ENCODE measurements around the gene KRTAP21-1. TPM values are rescaled to one million over a fixed set of nuclear protein-coding genes. Genes with fewer than 3 reads are reported as not detected.

KRTAP21-1 gene
- total RNA-seq, 1 experiment from 2014 or later, result not detected

GRCh38 chr21:30740462-30740861 lies 14.8 kb downstream of the KRTAP21-1 start:
- DNase-seq, result no peak
- H3K4ac ChIP-seq (ENCODE audit: low read depth, low read length), result no peak overlapping the region
- Mint-ChIP-seq H3K4me3 (no peak overlapping the region), H3K36me3 (ENCODE audit: insufficient read depth in 1 of 3, low read depth in 3 of 3) (peaks cover 0 to 24% (median 0%) of the 10 kb centered on the region in 3 experiments; a peak in 2 of 7 replicates), H3K27ac (no peak overlapping the region), H3K9me3 (peaks cover 0 to 20% of the 10 kb centered on the region in 2 experiments; a peak in 4 of 5 replicates), H3K27me3 (ENCODE audit: low read depth) (no peaks in the 10 kb centered on the region), H3K4me1 (no peaks in the 10 kb centered on the region)
- no peak for TF ChIP-seq CTCF (conservative IDR thresholded peaks at IDR 0.05)
- H2BK20ac ChIP-seq (ENCODE audit: low read depth, low read length, poor library complexity, severe bottlenecking), result no peak overlapping the region
- no peak overlapping the region for H2BK15ac ChIP-seq (ENCODE audit: low read depth, low read length)
- H2AK5ac ChIP-seq (ENCODE audit: insufficient read length, low read length), result no peak overlapping the region
- no peaks in the 10 kb centered on the region for H3K9me3 ChIP-seq (ENCODE audit: control insufficient read depth, low read depth, low read length)
- H3T11ph ChIP-seq (ENCODE audit: low read length), result no peak overlapping the region
- no peak overlapping the region for H3K23ac ChIP-seq (ENCODE audit: insufficient read length, low read depth, low read length)
- no peak overlapping the region for H4K91ac ChIP-seq (ENCODE audit: insufficient read length, low read depth, low read length)
- no CpG with 5 or more reads among the region's 2 CpGs for WGBS (ENCODE audit: extremely low coverage, insufficient read length, low lambda C conversion rate)
- H3K4me1 ChIP-seq (ENCODE audit: insufficient read depth, low read length), result no peaks in the 10 kb centered on the region
- no peaks in the 10 kb centered on the region for H3K79me1 ChIP-seq (ENCODE audit: insufficient read depth, low read depth, low read length, poor library complexity, severe bottlenecking)
- H3K56ac ChIP-seq (ENCODE audit: insufficient read length, low read depth, low read length), result no peak overlapping the region
- no peaks in the 10 kb centered on the region for H3K23me2 ChIP-seq (ENCODE audit: insufficient read length, low read depth, low read length, poor library complexity, severe bottlenecking)
- no peak overlapping the region for H4K5ac ChIP-seq (ENCODE audit: insufficient read length, low read depth, low read length)
- H4K20me1 ChIP-seq (ENCODE audit: control insufficient read depth, insufficient read depth, insufficient read length), result no peaks in the 10 kb centered on the region
- H3K9ac ChIP-seq (ENCODE audit: extremely low read depth, insufficient read length, low read length), result no peak overlapping the region
- H3K18ac ChIP-seq (ENCODE audit: insufficient read length, low read depth, low read length), result no peak overlapping the region
- H3K27me3 ChIP-seq (ENCODE audit: insufficient read depth, low read length), result no peaks in the 10 kb centered on the region
- H2BK5ac ChIP-seq (ENCODE audit: insufficient read length, low read length), result no peak overlapping the region
- no peak overlapping the region for H3K27ac ChIP-seq (ENCODE audit: insufficient read length, low read depth, low read length)
- no peaks in the 10 kb centered on the region for H3K79me2 ChIP-seq (ENCODE audit: insufficient read depth, low read length)
- no peak overlapping the region for H2BK12ac ChIP-seq (ENCODE audit: insufficient read length, low read depth, low read length)
- H3K14ac ChIP-seq (ENCODE audit: insufficient read depth, low read length), result no peak overlapping the region
- no peak overlapping the region for H3K4me2 ChIP-seq (ENCODE audit: insufficient read depth, insufficient read length, low read length)
- H4K8ac ChIP-seq (replicated peaks; ENCODE audit: insufficient read length, low read depth, low read length), result no peak overlapping the region
- H2AFZ ChIP-seq (ENCODE audit: low read length), result no peak overlapping the region
- H2BK120ac ChIP-seq (ENCODE audit: low read depth, low read length, poor library complexity, severe bottlenecking), result no peak overlapping the region
